ENCODE measurements around the gene NLRC3. TPM values are rescaled to one million over a fixed set of nuclear protein-coding genes. Genes with fewer than 3 reads are reported as not detected.

Gene NLRC3
- total RNA-seq, 3 donors from 2014 or later, result 0.64 to 1.6 (median 1.3) TPM

DNA sequence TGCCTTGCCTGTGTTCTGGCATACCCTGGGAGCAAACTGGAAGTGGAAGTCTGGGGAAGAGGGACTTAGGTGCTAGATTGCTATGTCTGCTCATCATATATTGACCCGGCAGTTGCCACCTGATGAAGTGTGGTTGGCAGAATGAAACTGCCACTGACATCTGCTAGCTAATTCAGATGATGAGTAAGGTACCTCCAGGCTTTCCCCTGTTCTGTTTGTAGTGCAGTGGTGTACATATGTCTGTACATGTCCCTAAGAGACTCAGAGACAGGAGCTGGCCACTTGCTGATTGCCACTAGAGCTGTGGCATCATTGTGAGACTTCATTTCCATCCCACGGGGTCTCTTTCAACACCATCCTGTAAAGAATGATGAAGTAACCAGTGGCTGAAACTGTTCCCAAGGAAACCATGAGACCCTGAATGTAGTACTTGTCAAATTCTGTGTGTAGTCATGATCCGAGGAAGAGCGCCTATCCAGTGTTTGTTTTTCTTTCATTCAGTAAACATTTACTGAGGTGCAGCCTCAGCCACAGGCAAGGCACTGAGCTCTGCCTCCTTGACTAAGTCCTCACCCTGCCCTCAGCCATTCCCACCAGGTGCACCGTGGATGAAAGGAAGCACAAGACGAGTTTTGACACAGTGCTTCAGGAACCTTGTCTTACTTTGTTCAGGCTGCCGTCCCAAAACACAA lies 63.2 kb downstream of the NLRC3 start:
- Histone ChIP-seq H3K27me3 (no peaks in the 10 kb centered on the region), H3K4me3 (no peak overlapping the region), H3K27ac (no peak overlapping the region), H3K36me3 (peaks cover 5% of the 10 kb centered on the region), H3K4me1 (no peaks in the 10 kb centered on the region), H3K9me3 (no peaks in the 10 kb centered on the region)
- intact Hi-C loops (cut with DNase I; ENCODE audit: low total_unique reads), result no loop called here
- TF ChIP-seq POLR2A (IDR thresholded peaks at IDR 0.05) (no peak), POLR2AphosphoS5 (IDR thresholded peaks at IDR 0.05) (no peak), CTCF (IDR thresholded peaks at IDR 0.05) (no peak)
- DNase-seq (ENCODE audit: low spot score in 2 of 2), result peak in 1 of 2 donors; percentile 30

- intact Hi-C loops (cut with DNase I; ENCODE audit: low total_unique reads), result no loop called here
- peaks cover 5% of the 10 kb centered on the region for H3K36me3 ChIP-seq
- H3K4me3 ChIP-seq, result no peak overlapping the region
- peak in 1 of 2 donors; percentile 25 for DNase-seq (ENCODE audit: low spot score in 2 of 2)
- H3K27me3 ChIP-seq, result no peaks in the 10 kb centered on the region
- TF ChIP-seq POLR2A (IDR thresholded peaks at IDR 0.05), result no peak
- TF ChIP-seq CTCF (IDR thresholded peaks at IDR 0.05), result no peak
- no peaks in the 10 kb centered on the region for H3K4me1 ChIP-seq
- no peaks in the 10 kb centered on the region for H3K9me3 ChIP-seq
- H3K27ac ChIP-seq, result no peak overlapping the region
These were observed 65.7 kb downstream of the NLRC3 start for GRCh38 chr16:3511286-3512180.

- DNase-seq (ENCODE audit: low spot score in 2 of 2), result peak in 1 of 2 donors; percentile 47
- H3K4me1 ChIP-seq, result no peaks in the 10 kb centered on the region
- H3K4me3 ChIP-seq, result no peak overlapping the region
- TF ChIP-seq CTCF (IDR thresholded peaks at IDR 0.05) (no peak), POLR2AphosphoS5 (IDR thresholded peaks at IDR 0.05) (no peak), POLR2A (IDR thresholded peaks at IDR 0.05) (no peak)
- no peak overlapping the region for H3K27ac ChIP-seq
- H3K9me3 ChIP-seq, result no peaks in the 10 kb centered on the region
- H3K36me3 ChIP-seq, result peaks cover 5% of the 10 kb centered on the region
- intact Hi-C loops (cut with DNase I; ENCODE audit: low total_unique reads), result no loop called here
- H3K27me3 ChIP-seq, result no peaks in the 10 kb centered on the region
These were observed 66.8 kb downstream of the NLRC3 start for GRCh38 chr16:3510416-3510815.

GRCh38 chr16:3509470-3509928 lies 67.7 kb downstream of the NLRC3 start:
- no peaks in the 10 kb centered on the region for H3K4me1 ChIP-seq
- peak overlapping the region; percentile 29 for H3K27ac ChIP-seq
- H3K4me3 ChIP-seq, result no peak overlapping the region
- peaks cover 5% of the 10 kb centered on the region for H3K36me3 ChIP-seq
- TF ChIP-seq POLR2AphosphoS5 (IDR thresholded peaks at IDR 0.05) (peak in 1 of 3 donors; percentile 15), POLR2A (IDR thresholded peaks at IDR 0.05) (no peak), CTCF (IDR thresholded peaks at IDR 0.05) (no peak)
- H3K9me3 ChIP-seq, result no peaks in the 10 kb centered on the region
- DNase-seq (ENCODE audit: low spot score in 2 of 2), result peak; percentile 67 to 84
- no peaks in the 10 kb centered on the region for H3K27me3 ChIP-seq
- intact Hi-C loops (cut with DNase I; ENCODE audit: low total_unique reads), result no loop called here

GRCh38 chr16:3508736-3509135 lies 68.5 kb downstream of the NLRC3 start:
- H3K9me3 ChIP-seq, result no peaks in the 10 kb centered on the region
- DNase-seq (ENCODE audit: low spot score in 2 of 2), result peak in 1 of 2 donors; percentile 31
- H3K36me3 ChIP-seq, result peaks cover under 1% of the 10 kb centered on the region
- no peaks in the 10 kb centered on the region for H3K27me3 ChIP-seq
- H3K4me3 ChIP-seq, result no peak overlapping the region
- peak overlapping the region in 1 of 2 donors; percentile 29 for H3K27ac ChIP-seq
- no peak for TF ChIP-seq POLR2A (IDR thresholded peaks at IDR 0.05)
- TF ChIP-seq CTCF (IDR thresholded peaks at IDR 0.05), result no peak
- TF ChIP-seq POLR2AphosphoS5 (IDR thresholded peaks at IDR 0.05), result no peak
- intact Hi-C loops (cut with DNase I; ENCODE audit: low total_unique reads), result no loop called here
- H3K4me1 ChIP-seq, result no peaks in the 10 kb centered on the region

Measured in breast epithelium (tissue), 4 donors.